Fibroblast of mammary gland (primary cell): Measurements from ENCODE around the gene JAKMIP1.

Source experiments
- DNase-seq: peaks from one replicate; pipeline ENCODE4 v3.0.0-alpha.2; 2010; ENCODE audit warnings: low read depth
- H3K4me3 ChIP-seq: 2 replicates; pipeline ENCODE4 v1.5.1; 2011; ENCODE audit warnings: low read depth, mild to moderate bottlenecking, low read length, moderate library complexity; ENCODE audit not compliant: control insufficient read depth
- CTCF ChIP-seq: conservative IDR thresholded peaks from 2 replicates; pipeline ENCODE4 v1.5.1; 2011; ENCODE audit warnings: low read depth, low read length, inconsistent platforms; ENCODE audit not compliant: control insufficient read depth, insufficient read depth

Gene JAKMIP1

GRCh38 chr4:6241062-6241845 lies 40.9 kb upstream of the JAKMIP1 start:
- DNase-seq, result no peak
- no peak for TF ChIP-seq CTCF
- H3K4me3 ChIP-seq, result no peak overlapping the region

GRCh38 chr4:6239968-6240367 lies 39.6 kb upstream of the JAKMIP1 start:
- no peak for TF ChIP-seq CTCF
- DNase-seq, result no peak

GRCh38 chr4:6239486-6239885 lies 39.1 kb upstream of the JAKMIP1 start:
- no peak for TF ChIP-seq CTCF
- H3K4me3 ChIP-seq, result no peak overlapping the region
- DNase-seq, result no peak

More at GRCh38 chr4:6239968-6240367, 39.6 kb upstream of the JAKMIP1 start:
- H3K4me3 ChIP-seq, result no peak overlapping the region

- DNase-seq, result no peak
- H3K4me3 ChIP-seq, result no peak overlapping the region
- no peak for TF ChIP-seq CTCF
These were observed 36.6 kb upstream of the JAKMIP1 start for GRCh38 chr4:6236816-6237390.

GRCh38 chr4:6235901-6236640 lies 35.7 kb upstream of the JAKMIP1 start:
- no peak for DNase-seq
- TF ChIP-seq CTCF, result no peak
- no peak overlapping the region for H3K4me3 ChIP-seq

GRCh38 chr4:6235012-6235411 lies 34.7 kb upstream of the JAKMIP1 start:
- no peak overlapping the region for H3K4me3 ChIP-seq
- no peak for TF ChIP-seq CTCF
- no peak for DNase-seq
